ENCODE data around the gene LRRC1.

DNA sequence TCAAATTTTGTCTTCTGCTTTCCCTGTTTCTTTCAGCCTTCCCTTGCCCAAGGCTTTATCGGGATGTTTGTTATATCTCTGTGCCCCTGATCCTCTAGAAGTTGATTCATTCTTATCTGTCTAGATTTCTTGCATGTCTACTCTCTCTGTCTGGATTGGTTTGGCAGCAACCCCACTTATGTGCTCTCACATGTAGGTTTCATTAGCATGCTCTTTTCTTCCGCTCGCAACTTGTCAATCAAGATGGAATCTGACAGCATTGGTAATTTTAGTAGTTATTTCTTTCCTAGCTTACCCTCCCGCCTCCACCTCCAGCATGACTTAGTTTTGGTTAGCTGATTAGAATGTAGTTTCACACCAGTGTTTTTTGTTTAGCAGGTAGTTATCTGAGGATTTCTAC is 39.3 kb downstream of the LRRC1 start:
- TF ChIP-seq GATA3 (IDR thresholded peaks at IDR 0.05; ENCODE audit: low read depth, low read length) = no peak
- no peak for TF ChIP-seq GATA2 (IDR thresholded peaks at IDR 0.05; ENCODE audit: low read depth, low read length)
